ENCODE results near the gene OR5A1.

The OR5A1 gene

DNA sequence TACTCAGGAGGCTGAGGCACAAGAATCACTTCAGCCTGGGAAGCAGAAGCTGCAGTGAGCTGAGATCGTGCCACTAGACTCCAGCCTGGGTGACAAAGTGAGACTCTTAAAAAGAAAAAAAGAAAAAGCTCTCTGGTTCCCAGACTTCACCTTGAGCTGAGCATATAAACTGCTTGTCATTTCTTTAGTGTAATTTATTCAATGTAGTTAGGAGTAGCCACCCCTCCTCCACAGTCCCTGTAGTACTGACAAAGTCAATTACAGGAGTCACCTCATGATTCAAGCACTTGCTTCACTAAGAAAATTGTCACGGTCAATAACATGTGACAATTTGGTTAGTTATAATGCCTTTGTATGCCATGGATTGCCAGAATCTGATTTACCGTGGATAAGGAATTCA, 44.1 kb downstream of the OR5A1 start:
- no peak for DNase-seq
